Adrenal gland (tissue), 12 donors: ENCODE measurements around the gene KATNB1. TPM values are rescaled to one million over a fixed set of nuclear protein-coding genes. Genes with fewer than 3 reads are reported as not detected.

Experiments
- DNase-seq, 7 donors: peaks; one replicate each; pipeline ENCODE4 v3.0.0-alpha.2; 2019 to 2020
- H3K27ac ChIP-seq, 5 donors: fragments of 200-600 bp; sonication (generic) in 4 of 5; 1 replicate in 3 of 5; 2 replicates in 2 of 5; pipeline versions ENCODE4 v1.5.1 to v1.8.0; 2016 to 2020; ENCODE audit warnings: mild to moderate bottlenecking in 1 of 5
- H3K27me3 ChIP-seq: fragments of 200-600 bp; 2 replicates; pipeline ENCODE4 v1.8.0; 2021
- H3K36me3 ChIP-seq, 2 donors: fragments of 200-600 bp; replicated peaks in 1 of 2; 1 replicate in 1 of 2; 2 replicates in 1 of 2; pipeline versions ENCODE4 v1.5.1 to v1.8.0; 2018 to 2022
- H3K4me1 ChIP-seq, 2 donors: fragments of 200-600 bp; replicated peaks in 1 of 2; 1 replicate in 1 of 2; 2 replicates in 1 of 2; pipeline versions ENCODE4 v1.5.1 to v1.8.0; 2018 to 2021
- H3K4me3 ChIP-seq, 4 donors: fragments of 200-600 bp; sonication (generic) in 3 of 4; one replicate each; pipeline ENCODE4 v1.5.1; 2016 to 2018
- H3K9me3 ChIP-seq, 3 donors: fragments of 200-600 bp; sonication (generic) in 1 of 3; replicated peaks in 1 of 3; 1 replicate in 2 of 3; 2 replicates in 1 of 3; pipeline versions ENCODE4 v1.5.1 to v1.8.0; 2016 to 2021
- POLR2A ChIP-seq, 2 donors: fragments of 450-650 bp; IDR thresholded peaks; one replicate each; pipeline ENCODE4 v1.6.1; 2017; ENCODE audit warnings: antibody characterized with exemption in 2 of 2, mild to moderate bottlenecking in 2 of 2, moderate library complexity in 1 of 2
- WGBS, 4 donors: extraction: QIAGEN DNeasy Blood & Tissue Kit in 2 of 4; methylation state at CpG; one replicate each; pipeline versions ENCODE4 v1.1.5 to v1.1.7; 2013 to 2017; 5-methylcytosine and 5-hydroxymethylcytosine counted together
- intact Hi-C, 2 donors: fragments of 100-400 bp; cut with DNase I; formaldehyde crosslinking; loops; one replicate each; pipeline versions ENCODE4 v1.14.1 to v1.15.0; 2022 to 2023
- polyA plus RNA-seq, 3 donors: library from polyadenylated mRNA; stranded (reverse); fragments of 200-250 nt in 2 of 3; fragments of 350-450 nt in 1 of 3; fragmentation: Illumina TruSeq in 1 of 3; extraction: RNeasy Lipid Tissue Mini Kit (QIAGEN cat#74804) in 1 of 3; gene quantifications; one replicate each; pipeline ENCODE4 v1.2.3, GENCODE V29; 2013 to 2014
- total RNA-seq, 9 donors: library from RNA; depleted of rRNA in 4 of 9; stranded (reverse); fragments of >200 nt in 4 of 9; fragments of 120-200 nt in 1 of 9; fragmentation: NEBNext Ultra II Directional in 1 of 9; extraction: Animal tissue kit (Norgen Biotek cat#: 25700) in 1 of 9; gene quantifications; one replicate each; pipeline versions ENCODE4 v1.1.0 to v1.2.4, GENCODE V29; 2013 to 2023
- TF ChIP-seq, protein P1 (sequence below), 6 experiments: fragments of 450-650 bp in 4 of 6; fragments of 200-600 bp in 2 of 6; sonication (generic) in 1 of 6; IDR thresholded peaks; 1 replicate in 5 of 6; 2 replicates in 1 of 6; pipeline versions ENCODE4 v1.5.1 to v1.8.0; 2016 to 2021; ENCODE audit warnings: antibody characterized with exemption in 6 of 6, mild to moderate bottlenecking in 2 of 6, moderate library complexity in 1 of 6
- donor health status: healthy with polysubstance abuse.
- donor health status: Bipolar disorder and iron deficiency.
- donor health status: DM: yes; HTN: yes; CAD: no.
- donor health status: DM: no; HTN: no; CAD: no.
- donor health status: DM: no; HTN: no; CAD: no.
- donor health status: DM: yes; HTN: yes; CAD: no.

The KATNB1 gene
- total and polyA plus RNA-seq, 12 donors: 12.9 to 85.6 (median 21.0) TPM

DNA sequence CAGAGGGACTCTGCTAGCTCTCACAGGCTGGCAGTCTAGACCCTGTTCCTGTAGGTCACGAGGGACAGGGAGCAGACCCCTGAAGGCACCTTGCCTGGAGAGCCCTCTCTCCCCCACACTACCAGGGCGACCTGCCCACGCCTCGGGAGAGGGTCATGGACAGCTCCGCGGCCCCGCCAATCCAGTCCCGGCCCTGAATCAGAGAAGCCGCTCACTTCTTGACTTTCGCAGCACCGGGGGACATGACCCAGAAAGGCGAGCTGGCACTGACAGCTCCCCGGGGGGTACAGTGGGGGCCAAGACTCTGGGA, 61.6 kb downstream of the KATNB1 start:
- Histone ChIP-seq H3K36me3 (peaks cover 0 to 31% of the 10 kb centered on the region in 2 donors), H3K27ac (peak overlapping the region in 1 of 5 donors; percentile 31), H3K4me1 (peaks cover 14 to 38% of the 10 kb centered on the region in 2 donors), H3K27me3 (no peaks in the 10 kb centered on the region), H3K9me3 (no peaks in the 10 kb centered on the region), H3K4me3 (no peak overlapping the region)
- no peak for DNase-seq
- intact Hi-C loops: loop anchor here in 1 of 2 donors (10.0 kb wide), 1 partner anchor 58 kb away; no protein-coding TSS in a partner anchor
- TF ChIP-seq, protein P1, sequence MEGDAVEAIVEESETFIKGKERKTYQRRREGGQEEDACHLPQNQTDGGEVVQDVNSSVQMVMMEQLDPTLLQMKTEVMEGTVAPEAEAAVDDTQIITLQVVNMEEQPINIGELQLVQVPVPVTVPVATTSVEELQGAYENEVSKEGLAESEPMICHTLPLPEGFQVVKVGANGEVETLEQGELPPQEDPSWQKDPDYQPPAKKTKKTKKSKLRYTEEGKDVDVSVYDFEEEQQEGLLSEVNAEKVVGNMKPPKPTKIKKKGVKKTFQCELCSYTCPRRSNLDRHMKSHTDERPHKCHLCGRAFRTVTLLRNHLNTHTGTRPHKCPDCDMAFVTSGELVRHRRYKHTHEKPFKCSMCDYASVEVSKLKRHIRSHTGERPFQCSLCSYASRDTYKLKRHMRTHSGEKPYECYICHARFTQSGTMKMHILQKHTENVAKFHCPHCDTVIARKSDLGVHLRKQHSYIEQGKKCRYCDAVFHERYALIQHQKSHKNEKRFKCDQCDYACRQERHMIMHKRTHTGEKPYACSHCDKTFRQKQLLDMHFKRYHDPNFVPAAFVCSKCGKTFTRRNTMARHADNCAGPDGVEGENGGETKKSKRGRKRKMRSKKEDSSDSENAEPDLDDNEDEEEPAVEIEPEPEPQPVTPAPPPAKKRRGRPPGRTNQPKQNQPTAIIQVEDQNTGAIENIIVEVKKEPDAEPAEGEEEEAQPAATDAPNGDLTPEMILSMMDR (IDR thresholded peaks at IDR 0.05): no peak
- no peak for TF ChIP-seq POLR2A (IDR thresholded peaks at IDR 0.05)
- WGBS, 4 donors: 79 to 84% methylated on average over 13 of the region's 13 CpGs; no CpG with 5 or more reads in 2 of the 4 donors

DNA sequence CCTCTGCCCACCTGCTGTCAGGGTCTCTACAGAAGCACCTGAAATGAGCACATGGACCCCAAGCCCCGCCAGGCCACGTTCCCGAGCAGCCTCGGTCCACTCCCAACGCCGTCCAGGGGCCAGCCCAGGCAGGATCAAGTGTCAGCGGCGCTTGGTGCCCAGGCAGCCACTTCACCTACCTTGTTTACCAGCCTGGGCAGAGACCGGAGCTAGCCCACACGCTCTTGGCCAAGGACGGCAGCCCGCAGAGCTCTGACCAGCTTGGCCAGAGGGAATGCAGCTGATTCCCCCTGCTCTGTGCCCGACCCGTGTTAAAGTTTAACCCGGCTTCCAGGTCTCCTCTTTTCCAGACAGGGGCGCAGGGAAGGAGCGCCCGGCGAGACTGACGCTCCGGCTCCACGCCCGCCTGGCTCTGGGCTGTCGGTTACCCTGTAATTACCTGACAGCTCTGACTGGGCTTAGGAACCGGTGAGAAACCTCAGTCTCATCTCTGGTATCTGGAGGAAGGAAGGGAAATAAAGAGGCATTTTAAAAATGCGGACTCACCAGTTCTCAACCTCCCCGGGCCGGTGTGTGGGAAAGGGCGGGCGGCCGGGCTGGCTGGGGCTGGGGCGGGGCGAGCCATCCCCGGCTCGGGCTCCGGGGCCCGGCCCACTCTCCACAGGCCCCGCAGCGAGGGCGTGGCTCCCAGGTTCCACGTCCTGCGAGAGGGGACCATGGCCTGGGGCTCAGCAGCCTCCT, 62.1 kb downstream of the KATNB1 start:
- TF ChIP-seq, protein P1 (IDR thresholded peaks at IDR 0.05): no peak
- no peak for TF ChIP-seq POLR2A (IDR thresholded peaks at IDR 0.05)
- Histone ChIP-seq H3K4me1 (peaks cover 14 to 40% of the 10 kb centered on the region in 2 donors), H3K27me3 (no peaks in the 10 kb centered on the region), H3K36me3 (peaks cover 0 to 31% of the 10 kb centered on the region in 2 donors), H3K9me3 (no peaks in the 10 kb centered on the region), H3K4me3 (no peak overlapping the region), H3K27ac (peak overlapping the region in 1 of 5 donors; percentile 31)
- WGBS, 4 donors: 77 to 82% (median 79%) methylated on average over 34 to 42 of the region's 42 CpGs
- intact Hi-C loops: loop anchor here in 1 of 2 donors (10.0 kb wide), 1 partner anchor 57 kb away; no protein-coding TSS in a partner anchor
- DNase-seq: no peak

DNA sequence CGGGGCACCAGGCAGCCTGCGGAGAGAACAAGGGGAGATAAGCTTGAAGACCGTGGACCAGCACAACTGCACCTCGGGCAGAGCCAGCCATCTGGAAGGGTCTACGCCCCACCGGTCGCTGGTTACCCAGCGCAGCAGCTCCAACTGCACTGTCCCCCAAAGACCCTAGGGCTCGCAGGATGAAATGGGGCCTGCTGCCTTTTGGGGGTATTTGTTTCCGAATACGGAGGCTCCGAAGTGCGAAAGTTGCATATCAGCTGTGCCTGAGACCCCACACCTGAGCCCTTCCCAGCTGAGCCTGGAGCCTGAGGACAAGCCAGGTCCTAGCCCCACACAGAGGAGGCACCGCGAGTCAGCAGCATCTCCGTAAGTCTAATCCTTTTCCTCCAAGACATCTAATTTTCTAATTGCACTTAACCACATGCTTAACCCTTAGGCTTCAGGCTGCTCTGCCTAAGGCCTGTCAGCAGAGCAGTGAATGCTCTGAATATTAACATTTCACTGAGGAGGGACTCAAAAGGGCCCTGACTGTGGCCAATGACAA, 62.8 kb downstream of the KATNB1 start:
- Histone ChIP-seq H3K27ac (peak overlapping the region in 1 of 5 donors; percentile 31), H3K9me3 (no peaks in the 10 kb centered on the region), H3K36me3 (peaks cover 0 to 27% of the 10 kb centered on the region in 2 donors), H3K4me3 (no peak overlapping the region), H3K27me3 (no peaks in the 10 kb centered on the region), H3K4me1 (peaks cover 14 to 47% of the 10 kb centered on the region in 2 donors)
- 80 to 93% (median 87%) methylated on average over 13 to 16 of the region's 16 CpGs for WGBS, 4 donors
- no peak for TF ChIP-seq POLR2A (IDR thresholded peaks at IDR 0.05)
- TF ChIP-seq, protein P1 (IDR thresholded peaks at IDR 0.05): no peak
- intact Hi-C loops: loop anchor here in 1 of 2 donors (10.0 kb wide), 1 partner anchor 56 kb away; no protein-coding TSS in a partner anchor
- no peak for DNase-seq

DNA sequence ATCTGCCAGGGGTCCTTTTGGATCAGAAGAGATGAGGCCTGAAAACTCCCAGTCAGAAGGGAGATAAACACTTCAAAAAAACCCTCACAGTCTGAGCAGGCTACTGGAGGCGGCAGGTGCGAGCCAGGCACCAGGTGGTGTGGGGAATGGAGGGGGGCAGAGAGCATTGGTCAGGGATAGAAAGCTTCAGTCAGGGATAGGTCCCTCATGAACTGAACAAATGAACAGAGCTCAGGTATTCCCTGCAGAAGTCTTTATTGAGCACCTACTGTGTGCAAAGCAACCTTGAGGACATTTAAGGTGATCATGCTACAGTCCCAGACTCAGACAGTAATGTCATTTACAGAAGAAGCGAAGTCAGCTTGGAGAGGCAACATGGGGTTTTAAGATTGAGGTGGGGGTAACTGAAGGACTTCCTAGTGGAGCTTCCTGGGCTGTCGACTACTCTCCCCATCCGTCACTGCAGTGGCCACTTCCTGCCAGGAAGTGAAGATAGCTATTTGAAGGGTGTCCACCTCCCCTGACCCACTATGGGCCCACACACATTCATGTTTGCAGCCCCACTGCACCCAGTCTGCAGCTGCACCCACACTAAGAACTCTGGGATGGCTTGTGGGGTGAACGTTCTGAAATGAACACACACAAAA, 63.5 kb downstream of the KATNB1 start:
- Histone ChIP-seq H3K9me3 (no peaks in the 10 kb centered on the region), H3K36me3 (peaks cover 0 to 22% of the 10 kb centered on the region in 2 donors), H3K4me3 (no peak overlapping the region), H3K27ac (peak overlapping the region in 2 of 5 donors; percentile 9 to 31), H3K27me3 (no peaks in the 10 kb centered on the region), H3K4me1 (peaks cover 14 to 52% of the 10 kb centered on the region in 2 donors)
- no peak for DNase-seq
- intact Hi-C loops: loop anchor here in 1 of 2 donors (10.0 kb wide), 1 partner anchor 56 kb away; no protein-coding TSS in a partner anchor
- TF ChIP-seq, protein P1 (IDR thresholded peaks at IDR 0.05): no peak
- no peak for TF ChIP-seq POLR2A (IDR thresholded peaks at IDR 0.05)
- WGBS, 4 donors: 58 to 67% (median 62%) methylated on average over 5 to 6 of the region's 6 CpGs
